SKM-1 (cell line): ENCODE measurements around the gene RIPK1.
A peak's percentile ranks its signal among the peaks of the same experiment; 100 is the strongest.

ENCODE experiments used
- DNase-seq: peaks from one replicate; lab custom pipeline; 2025; ENCODE audit not compliant: unreplicated experiment; lab: John Stamatoyannopoulos, UW

The RIPK1 gene

GRCh38 chr6:3079682-3080081 is 11.4 kb downstream of the RIPK1 start:
- DNase-seq: no peak

- DNase-seq: no peak
Observed at GRCh38 chr6:3081960-3082359, 13.7 kb downstream of the RIPK1 start.

GRCh38 chr6:3085074-3085473 is 16.8 kb downstream of the RIPK1 start:
- no peak for DNase-seq

- DNase-seq: no peak
Observed at GRCh38 chr6:3086282-3086946, 18.1 kb downstream of the RIPK1 start.

GRCh38 chr6:3088446-3088845 is 20.2 kb downstream of the RIPK1 start:
- no peak for DNase-seq

- no peak for DNase-seq
Observed at GRCh38 chr6:3088968-3089367, 20.7 kb downstream of the RIPK1 start.

GRCh38 chr6:3090013-3090412 is 21.7 kb downstream of the RIPK1 start:
- no peak for DNase-seq

- DNase-seq: no peak
Observed at GRCh38 chr6:3094815-3095214, 26.5 kb downstream of the RIPK1 start.

- no peak for DNase-seq
Observed at GRCh38 chr6:3102875-3103274, 34.6 kb downstream of the RIPK1 start.

GRCh38 chr6:3108746-3109414 is 40.6 kb downstream of the RIPK1 start:
- no peak for DNase-seq

GRCh38 chr6:3109761-3110160 is 41.5 kb downstream of the RIPK1 start:
- DNase-seq: no peak

- no peak for DNase-seq
Observed at GRCh38 chr6:3114377-3114776, 46.1 kb downstream of the RIPK1 start.

GRCh38 chr6:3117912-3118352 is 49.6 kb downstream of the RIPK1 start:
- DNase-seq: no peak

GRCh38 chr6:3118353-3119039 is 50.2 kb downstream of the RIPK1 start, which contains the start of gene BPHL:
Gene BPHL (plus strand): TSS chr6:3118711. CDS start chr6:3118741, 30 bp downstream.
- peak; percentile 84 for DNase-seq

GRCh38 chr6:3119040-3119723 is 50.9 kb downstream of the RIPK1 start:
- DNase-seq: no peak

- no peak for DNase-seq
Observed at GRCh38 chr6:3120765-3121089, 52.4 kb downstream of the RIPK1 start.

- no peak for DNase-seq
Observed at GRCh38 chr6:3122823-3123182, 54.5 kb downstream of the RIPK1 start.

- DNase-seq: no peak
Observed at GRCh38 chr6:3124667-3125066, 56.4 kb downstream of the RIPK1 start.

- no peak for DNase-seq
Observed at GRCh38 chr6:3125815-3126214, 57.5 kb downstream of the RIPK1 start.

GRCh38 chr6:3128356-3129108 is 60.2 kb downstream of the RIPK1 start:
- DNase-seq: no peak

- DNase-seq: no peak
Observed at GRCh38 chr6:3131695-3132094, 63.4 kb downstream of the RIPK1 start.
